ENCODE results near the gene HEPHL1.

DNA sequence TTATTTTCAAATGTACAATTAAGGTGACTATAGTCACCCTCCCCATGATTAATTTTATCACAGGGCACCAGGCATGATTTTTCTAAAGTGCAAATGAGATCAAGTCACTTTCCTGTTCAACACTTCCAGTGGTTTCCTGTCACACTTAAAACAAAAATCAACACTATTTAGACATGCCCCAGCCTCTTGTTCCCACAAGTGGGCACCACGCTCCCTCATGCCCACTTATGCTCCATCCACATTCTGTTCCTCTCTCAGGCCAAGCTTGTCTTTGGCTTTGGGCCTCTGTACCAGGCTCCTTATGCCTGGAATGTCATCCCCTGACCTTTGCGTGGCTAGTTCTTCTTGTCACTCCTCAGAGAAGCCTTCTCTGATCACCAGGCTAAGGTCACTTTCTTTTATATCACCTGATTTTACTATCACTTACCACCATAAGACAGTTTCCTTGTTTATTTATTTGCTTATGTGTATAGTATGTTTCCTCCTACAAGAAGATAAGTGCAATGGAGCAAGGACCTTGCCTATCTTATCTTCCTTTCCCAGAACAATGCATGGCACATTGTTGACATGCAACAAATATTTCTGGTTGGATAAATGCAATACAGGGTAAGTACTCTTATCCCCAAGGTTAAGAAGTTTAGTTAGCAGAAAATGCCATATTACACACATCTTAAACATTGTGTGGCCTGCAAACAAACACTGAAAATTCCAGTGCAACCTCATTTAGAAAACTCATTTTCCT is 56.6 kb downstream of the HEPHL1 start:
- TF ChIP-seq TAF1 (IDR thresholded peaks at IDR 0.05; ENCODE audit: borderline replicate concordance, insufficient read depth, low read length), result no peak
- TF ChIP-seq, protein P1, sequence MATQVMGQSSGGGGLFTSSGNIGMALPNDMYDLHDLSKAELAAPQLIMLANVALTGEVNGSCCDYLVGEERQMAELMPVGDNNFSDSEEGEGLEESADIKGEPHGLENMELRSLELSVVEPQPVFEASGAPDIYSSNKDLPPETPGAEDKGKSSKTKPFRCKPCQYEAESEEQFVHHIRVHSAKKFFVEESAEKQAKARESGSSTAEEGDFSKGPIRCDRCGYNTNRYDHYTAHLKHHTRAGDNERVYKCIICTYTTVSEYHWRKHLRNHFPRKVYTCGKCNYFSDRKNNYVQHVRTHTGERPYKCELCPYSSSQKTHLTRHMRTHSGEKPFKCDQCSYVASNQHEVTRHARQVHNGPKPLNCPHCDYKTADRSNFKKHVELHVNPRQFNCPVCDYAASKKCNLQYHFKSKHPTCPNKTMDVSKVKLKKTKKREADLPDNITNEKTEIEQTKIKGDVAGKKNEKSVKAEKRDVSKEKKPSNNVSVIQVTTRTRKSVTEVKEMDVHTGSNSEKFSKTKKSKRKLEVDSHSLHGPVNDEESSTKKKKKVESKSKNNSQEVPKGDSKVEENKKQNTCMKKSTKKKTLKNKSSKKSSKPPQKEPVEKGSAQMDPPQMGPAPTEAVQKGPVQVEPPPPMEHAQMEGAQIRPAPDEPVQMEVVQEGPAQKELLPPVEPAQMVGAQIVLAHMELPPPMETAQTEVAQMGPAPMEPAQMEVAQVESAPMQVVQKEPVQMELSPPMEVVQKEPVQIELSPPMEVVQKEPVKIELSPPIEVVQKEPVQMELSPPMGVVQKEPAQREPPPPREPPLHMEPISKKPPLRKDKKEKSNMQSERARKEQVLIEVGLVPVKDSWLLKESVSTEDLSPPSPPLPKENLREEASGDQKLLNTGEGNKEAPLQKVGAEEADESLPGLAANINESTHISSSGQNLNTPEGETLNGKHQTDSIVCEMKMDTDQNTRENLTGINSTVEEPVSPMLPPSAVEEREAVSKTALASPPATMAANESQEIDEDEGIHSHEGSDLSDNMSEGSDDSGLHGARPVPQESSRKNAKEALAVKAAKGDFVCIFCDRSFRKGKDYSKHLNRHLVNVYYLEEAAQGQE (IDR thresholded peaks at IDR 0.05; ENCODE audit: insufficient read depth in 1 of 2, low read depth in 2 of 2, low read length in 2 of 2), result no peak
- no peak for TF ChIP-seq SIN3A (IDR thresholded peaks at IDR 0.05; ENCODE audit: borderline replicate concordance, insufficient read depth, low read length)
